HepG2 (cell line): ENCODE measurements around the gene GRHL1. TPM values are rescaled to one million over a fixed set of nuclear protein-coding genes. Genes with fewer than 3 reads are reported as not detected.

Experiments
- ADNP ChIP-seq: sonication (generic); formaldehyde crosslinking; IDR thresholded peaks from 2 replicates; pipeline ENCODE4 v1.4.0; 2020; ENCODE audit warnings: missing genetic modification reagents
- EHMT2 ChIP-seq: fragments of 200-600 bp; sonication (generic); IDR thresholded peaks from 2 replicates; pipeline ENCODE4 v1.7.0; 2017; ENCODE audit warnings: antibody characterized with exemption, low read depth, low read length, borderline replicate concordance
- HMG20A ChIP-seq: IDR thresholded peaks from 2 replicates; pipeline ENCODE4 v1.6.1; 2016; ENCODE audit warnings: borderline replicate concordance
- HNRNPUL1 ChIP-seq: fragments of 200-400 bp; formaldehyde crosslinking; IDR thresholded peaks from 2 replicates; pipeline ENCODE4 v1.6.1; 2017; ENCODE audit warnings: low read depth, mild to moderate bottlenecking, low read length, moderate library complexity
- MIXL1 ChIP-seq: IDR thresholded peaks from 2 replicates; pipeline ENCODE4 v1.6.1; 2016
- NFIC ChIP-seq: IDR thresholded peaks from 2 replicates; pipeline ENCODE4 v1.6.1; 2012; ENCODE audit warnings: mild to moderate bottlenecking, low read length, inconsistent platforms
- NFYC ChIP-seq: IDR thresholded peaks from 2 replicates; pipeline ENCODE4 v1.6.1; 2016; ENCODE audit warnings: missing genetic modification reagents, missing compliant biosample characterization
- PHB2 ChIP-seq: fragments of 450-650 bp; IDR thresholded peaks from 2 replicates; pipeline ENCODE4 v1.6.1; 2018; ENCODE audit not compliant: partially characterized antibody
- RFXANK ChIP-seq: IDR thresholded peaks from 2 replicates; pipeline ENCODE4 v1.6.1; 2016
- SETDB1 ChIP-seq: sonication (generic); formaldehyde crosslinking; IDR thresholded peaks from 2 replicates; pipeline ENCODE4 v1.5.1; 2020; ENCODE audit warnings: missing genetic modification reagents, mild to moderate bottlenecking, borderline replicate concordance
- THAP11 ChIP-seq: IDR thresholded peaks from 2 replicates; pipeline ENCODE4 v1.6.1; 2016; ENCODE audit warnings: missing biosample characterization, missing genetic modification reagents
- ZNF30 ChIP-seq: sonication (generic); formaldehyde crosslinking; IDR thresholded peaks from 2 replicates; pipeline ENCODE4 v1.5.0; 2020; ENCODE audit warnings: mild to moderate bottlenecking, missing genetic modification reagents
- ZNF432 ChIP-seq: sonication (generic); formaldehyde crosslinking; IDR thresholded peaks from 2 replicates; pipeline ENCODE4 v1.5.0; 2020; ENCODE audit warnings: missing genetic modification reagents, mild to moderate bottlenecking, borderline replicate concordance
- ZNF562 ChIP-seq: sonication (generic); formaldehyde crosslinking; IDR thresholded peaks from 2 replicates; pipeline ENCODE4 v1.8.0; 2022; ENCODE audit warnings: missing genetic modification reagents, borderline replicate concordance
- ZNF83 ChIP-seq: sonication (generic); formaldehyde crosslinking; IDR thresholded peaks from 2 replicates; pipeline ENCODE4 v1.4.0; 2020; ENCODE audit warnings: missing genetic modification reagents, mild to moderate bottlenecking, borderline replicate concordance
- ZNF839 ChIP-seq: sonication (generic); formaldehyde crosslinking; IDR thresholded peaks from 2 replicates; pipeline ENCODE4 v1.4.0; 2020; ENCODE audit warnings: missing genetic modification reagents, mild to moderate bottlenecking, borderline replicate concordance
- polyA plus RNA-seq, 8 experiments: library from polyadenylated mRNA; depleted of rRNA in 3 of 8; stranded (reverse) in 7 of 8; unstranded in 1 of 8; fragments of >200 nt; fragmentation: Illumina TruSeq in 4 of 8; extraction: Trizol in 4 of 8; gene quantifications; 2 replicates each; pipeline versions ENCODE4 v1.2.1 to v1.2.3, GENCODE V29; 2011 to 2016; ENCODE audit warnings: low read depth in 4 of 8, missing spikeins in 1 of 8, mixed read lengths in 1 of 8; ENCODE audit not compliant: insufficient read depth in 1 of 8
- total RNA-seq, 5 experiments: library from RNA; depleted of rRNA; stranded (reverse); fragments of >200 nt; fragmentation: Illumina TruSeq; extraction: Trizol; gene quantifications; 2 replicates each; pipeline ENCODE4 v1.2.3, GENCODE V29; 2016; ENCODE audit warnings: low read depth in 1 of 5
- TF ChIP-seq, protein P1 (sequence below): IDR thresholded peaks from 2 replicates; pipeline ENCODE4 v1.6.1; 2016; ENCODE audit warnings: low read depth, missing genetic modification reagents, missing compliant biosample characterization
- TF ChIP-seq, protein P2 (sequence below): sonication (generic); formaldehyde crosslinking; IDR thresholded peaks from 2 replicates; pipeline ENCODE4 v1.5.0; 2020; ENCODE audit warnings: mild to moderate bottlenecking, missing genetic modification reagents, moderate library complexity
- TF ChIP-seq, protein P3 (sequence below): IDR thresholded peaks from 2 replicates; pipeline ENCODE4 v1.6.1; 2016; ENCODE audit warnings: low read depth, control low read depth
- TF ChIP-seq, protein P4 (sequence below): sonication (generic); formaldehyde crosslinking; IDR thresholded peaks from 2 replicates; pipeline ENCODE4 v1.4.0; 2020; ENCODE audit warnings: mild to moderate bottlenecking, missing genetic modification reagents
- TF ChIP-seq, protein P5 (sequence below): sonication (generic); formaldehyde crosslinking; IDR thresholded peaks from 2 replicates; pipeline ENCODE4 v1.5.0; 2020; ENCODE audit warnings: missing genetic modification reagents

Gene GRHL1
- total and polyA plus RNA-seq, 2 of the 13 experiments (the other 11 are each of a cell fraction or from before 2014, with no cell fraction given), result 9.3 to 12.0 TPM

DNA sequence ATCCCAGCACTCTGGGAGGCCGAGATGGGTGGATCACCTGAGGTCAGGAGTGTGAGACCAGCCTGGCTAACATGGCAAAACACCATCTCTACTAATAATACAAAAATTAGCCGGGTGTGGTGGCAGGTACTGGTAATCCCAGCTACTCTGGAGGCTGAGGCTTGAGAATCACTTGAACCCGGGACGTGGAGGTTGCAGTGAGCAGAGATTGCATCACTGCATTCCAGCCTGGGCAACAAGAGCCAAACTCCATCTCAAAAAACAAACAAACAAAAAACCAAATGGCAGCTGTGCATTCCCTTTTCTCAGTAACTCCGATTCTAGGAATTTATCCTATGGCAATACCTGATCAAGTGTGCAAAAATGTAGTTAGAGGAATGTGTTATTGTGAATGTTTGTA, 4.7 kb upstream of the GRHL1 start (continued):
- TF ChIP-seq, protein P1, sequence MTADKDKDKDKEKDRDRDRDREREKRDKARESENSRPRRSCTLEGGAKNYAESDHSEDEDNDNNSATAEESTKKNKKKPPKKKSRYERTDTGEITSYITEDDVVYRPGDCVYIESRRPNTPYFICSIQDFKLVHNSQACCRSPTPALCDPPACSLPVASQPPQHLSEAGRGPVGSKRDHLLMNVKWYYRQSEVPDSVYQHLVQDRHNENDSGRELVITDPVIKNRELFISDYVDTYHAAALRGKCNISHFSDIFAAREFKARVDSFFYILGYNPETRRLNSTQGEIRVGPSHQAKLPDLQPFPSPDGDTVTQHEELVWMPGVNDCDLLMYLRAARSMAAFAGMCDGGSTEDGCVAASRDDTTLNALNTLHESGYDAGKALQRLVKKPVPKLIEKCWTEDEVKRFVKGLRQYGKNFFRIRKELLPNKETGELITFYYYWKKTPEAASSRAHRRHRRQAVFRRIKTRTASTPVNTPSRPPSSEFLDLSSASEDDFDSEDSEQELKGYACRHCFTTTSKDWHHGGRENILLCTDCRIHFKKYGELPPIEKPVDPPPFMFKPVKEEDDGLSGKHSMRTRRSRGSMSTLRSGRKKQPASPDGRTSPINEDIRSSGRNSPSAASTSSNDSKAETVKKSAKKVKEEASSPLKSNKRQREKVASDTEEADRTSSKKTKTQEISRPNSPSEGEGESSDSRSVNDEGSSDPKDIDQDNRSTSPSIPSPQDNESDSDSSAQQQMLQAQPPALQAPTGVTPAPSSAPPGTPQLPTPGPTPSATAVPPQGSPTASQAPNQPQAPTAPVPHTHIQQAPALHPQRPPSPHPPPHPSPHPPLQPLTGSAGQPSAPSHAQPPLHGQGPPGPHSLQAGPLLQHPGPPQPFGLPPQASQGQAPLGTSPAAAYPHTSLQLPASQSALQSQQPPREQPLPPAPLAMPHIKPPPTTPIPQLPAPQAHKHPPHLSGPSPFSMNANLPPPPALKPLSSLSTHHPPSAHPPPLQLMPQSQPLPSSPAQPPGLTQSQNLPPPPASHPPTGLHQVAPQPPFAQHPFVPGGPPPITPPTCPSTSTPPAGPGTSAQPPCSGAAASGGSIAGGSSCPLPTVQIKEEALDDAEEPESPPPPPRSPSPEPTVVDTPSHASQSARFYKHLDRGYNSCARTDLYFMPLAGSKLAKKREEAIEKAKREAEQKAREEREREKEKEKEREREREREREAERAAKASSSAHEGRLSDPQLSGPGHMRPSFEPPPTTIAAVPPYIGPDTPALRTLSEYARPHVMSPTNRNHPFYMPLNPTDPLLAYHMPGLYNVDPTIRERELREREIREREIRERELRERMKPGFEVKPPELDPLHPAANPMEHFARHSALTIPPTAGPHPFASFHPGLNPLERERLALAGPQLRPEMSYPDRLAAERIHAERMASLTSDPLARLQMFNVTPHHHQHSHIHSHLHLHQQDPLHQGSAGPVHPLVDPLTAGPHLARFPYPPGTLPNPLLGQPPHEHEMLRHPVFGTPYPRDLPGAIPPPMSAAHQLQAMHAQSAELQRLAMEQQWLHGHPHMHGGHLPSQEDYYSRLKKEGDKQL (CRISPR knock-in tag), result no peak
- TF ChIP-seq EHMT2 (no peak), ZNF839 (no peak), ZNF562 (CRISPR knock-in tag) (no peak), THAP11 (CRISPR knock-in tag) (0 out of 2 replicates have a peak, but pooled peaks have one; percentile 31), ADNP (CRISPR knock-in tag) (peak; percentile 87), MIXL1 (CRISPR knock-in tag) (no peak), RFXANK (CRISPR knock-in tag) (no peak), HNRNPUL1 (no peak), SETDB1 (no peak), ZNF432 (CRISPR knock-in tag) (no peak), NFYC (CRISPR knock-in tag) (no peak), HMG20A (CRISPR knock-in tag) (no peak), NFIC (no peak), PHB2 (no peak), ZNF83 (no peak), ZNF30 (no peak)
- TF ChIP-seq, protein P2, sequence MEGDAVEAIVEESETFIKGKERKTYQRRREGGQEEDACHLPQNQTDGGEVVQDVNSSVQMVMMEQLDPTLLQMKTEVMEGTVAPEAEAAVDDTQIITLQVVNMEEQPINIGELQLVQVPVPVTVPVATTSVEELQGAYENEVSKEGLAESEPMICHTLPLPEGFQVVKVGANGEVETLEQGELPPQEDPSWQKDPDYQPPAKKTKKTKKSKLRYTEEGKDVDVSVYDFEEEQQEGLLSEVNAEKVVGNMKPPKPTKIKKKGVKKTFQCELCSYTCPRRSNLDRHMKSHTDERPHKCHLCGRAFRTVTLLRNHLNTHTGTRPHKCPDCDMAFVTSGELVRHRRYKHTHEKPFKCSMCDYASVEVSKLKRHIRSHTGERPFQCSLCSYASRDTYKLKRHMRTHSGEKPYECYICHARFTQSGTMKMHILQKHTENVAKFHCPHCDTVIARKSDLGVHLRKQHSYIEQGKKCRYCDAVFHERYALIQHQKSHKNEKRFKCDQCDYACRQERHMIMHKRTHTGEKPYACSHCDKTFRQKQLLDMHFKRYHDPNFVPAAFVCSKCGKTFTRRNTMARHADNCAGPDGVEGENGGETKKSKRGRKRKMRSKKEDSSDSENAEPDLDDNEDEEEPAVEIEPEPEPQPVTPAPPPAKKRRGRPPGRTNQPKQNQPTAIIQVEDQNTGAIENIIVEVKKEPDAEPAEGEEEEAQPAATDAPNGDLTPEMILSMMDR, result no peak
- TF ChIP-seq, protein P3, sequence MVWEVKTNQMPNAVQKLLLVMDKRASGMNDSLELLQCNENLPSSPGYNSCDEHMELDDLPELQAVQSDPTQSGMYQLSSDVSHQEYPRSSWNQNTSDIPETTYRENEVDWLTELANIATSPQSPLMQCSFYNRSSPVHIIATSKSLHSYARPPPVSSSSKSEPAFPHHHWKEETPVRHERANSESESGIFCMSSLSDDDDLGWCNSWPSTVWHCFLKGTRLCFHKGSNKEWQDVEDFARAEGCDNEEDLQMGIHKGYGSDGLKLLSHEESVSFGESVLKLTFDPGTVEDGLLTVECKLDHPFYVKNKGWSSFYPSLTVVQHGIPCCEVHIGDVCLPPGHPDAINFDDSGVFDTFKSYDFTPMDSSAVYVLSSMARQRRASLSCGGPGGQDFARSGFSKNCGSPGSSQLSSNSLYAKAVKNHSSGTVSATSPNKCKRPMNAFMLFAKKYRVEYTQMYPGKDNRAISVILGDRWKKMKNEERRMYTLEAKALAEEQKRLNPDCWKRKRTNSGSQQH (CRISPR knock-in tag), result no peak
- TF ChIP-seq, protein P4, sequence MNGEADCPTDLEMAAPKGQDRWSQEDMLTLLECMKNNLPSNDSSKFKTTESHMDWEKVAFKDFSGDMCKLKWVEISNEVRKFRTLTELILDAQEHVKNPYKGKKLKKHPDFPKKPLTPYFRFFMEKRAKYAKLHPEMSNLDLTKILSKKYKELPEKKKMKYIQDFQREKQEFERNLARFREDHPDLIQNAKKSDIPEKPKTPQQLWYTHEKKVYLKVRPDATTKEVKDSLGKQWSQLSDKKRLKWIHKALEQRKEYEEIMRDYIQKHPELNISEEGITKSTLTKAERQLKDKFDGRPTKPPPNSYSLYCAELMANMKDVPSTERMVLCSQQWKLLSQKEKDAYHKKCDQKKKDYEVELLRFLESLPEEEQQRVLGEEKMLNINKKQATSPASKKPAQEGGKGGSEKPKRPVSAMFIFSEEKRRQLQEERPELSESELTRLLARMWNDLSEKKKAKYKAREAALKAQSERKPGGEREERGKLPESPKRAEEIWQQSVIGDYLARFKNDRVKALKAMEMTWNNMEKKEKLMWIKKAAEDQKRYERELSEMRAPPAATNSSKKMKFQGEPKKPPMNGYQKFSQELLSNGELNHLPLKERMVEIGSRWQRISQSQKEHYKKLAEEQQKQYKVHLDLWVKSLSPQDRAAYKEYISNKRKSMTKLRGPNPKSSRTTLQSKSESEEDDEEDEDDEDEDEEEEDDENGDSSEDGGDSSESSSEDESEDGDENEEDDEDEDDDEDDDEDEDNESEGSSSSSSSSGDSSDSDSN (CRISPR knock-in tag), result no peak
- TF ChIP-seq, protein P5, sequence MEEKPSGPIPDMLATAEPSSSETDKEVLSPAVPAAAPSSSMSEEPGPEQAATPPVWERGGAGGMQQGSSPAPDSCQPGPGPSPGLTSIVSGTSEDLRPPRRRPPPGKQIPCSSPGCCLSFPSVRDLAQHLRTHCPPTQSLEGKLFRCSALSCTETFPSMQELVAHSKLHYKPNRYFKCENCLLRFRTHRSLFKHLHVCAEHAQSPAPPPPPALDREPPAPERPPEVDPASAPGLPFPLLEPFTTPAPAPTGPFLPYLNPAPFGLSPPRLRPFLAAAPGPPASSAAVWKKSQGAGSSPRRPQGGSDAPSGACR (CRISPR knock-in tag), result no peak
